ENCODE results near the gene MRPL55. TPM values are rescaled to one million over a fixed set of nuclear protein-coding genes. Genes with fewer than 3 reads are reported as not detected.

MRPL55 gene
- total RNA-seq, 2 donors from 2014 or later: 57.6 to 66.7 TPM

- WGBS, 2 experiments (ENCODE audit: insufficient coverage in 1 of 2, insufficient read length in 1 of 2): 28 to 42% methylated on average over 13 to 33 of the region's 33 CpGs
- H3K27me3 ChIP-seq (ENCODE audit: control insufficient read depth, insufficient read depth, low read length, poor library complexity, severe bottlenecking): peaks cover 55% of the 10 kb centered on the region
- peaks cover 5% of the 10 kb centered on the region for H3K4me1 Mint-ChIP-seq
- H3K36me3 Mint-ChIP-seq (ENCODE audit: low read depth): no peaks in the 10 kb centered on the region
- H3K36me3 ChIP-seq (ENCODE audit: control insufficient read depth, insufficient read depth, low read length): no peaks in the 10 kb centered on the region
- peak; percentile 100 for DNase-seq
- no peaks in the 10 kb centered on the region for H3K4me1 ChIP-seq (ENCODE audit: control insufficient read depth, insufficient read depth, low read length)
- H3K4me3 Mint-ChIP-seq: peak overlapping the region; percentile 62
- H3K27ac Mint-ChIP-seq: no peak overlapping the region
- H3K9ac ChIP-seq (ENCODE audit: extremely low read depth, low read length, poor library complexity, severe bottlenecking): no peak overlapping the region
- H3K27ac ChIP-seq (ENCODE audit: low read depth, low read length): no peak overlapping the region
- TF ChIP-seq, protein P1, sequence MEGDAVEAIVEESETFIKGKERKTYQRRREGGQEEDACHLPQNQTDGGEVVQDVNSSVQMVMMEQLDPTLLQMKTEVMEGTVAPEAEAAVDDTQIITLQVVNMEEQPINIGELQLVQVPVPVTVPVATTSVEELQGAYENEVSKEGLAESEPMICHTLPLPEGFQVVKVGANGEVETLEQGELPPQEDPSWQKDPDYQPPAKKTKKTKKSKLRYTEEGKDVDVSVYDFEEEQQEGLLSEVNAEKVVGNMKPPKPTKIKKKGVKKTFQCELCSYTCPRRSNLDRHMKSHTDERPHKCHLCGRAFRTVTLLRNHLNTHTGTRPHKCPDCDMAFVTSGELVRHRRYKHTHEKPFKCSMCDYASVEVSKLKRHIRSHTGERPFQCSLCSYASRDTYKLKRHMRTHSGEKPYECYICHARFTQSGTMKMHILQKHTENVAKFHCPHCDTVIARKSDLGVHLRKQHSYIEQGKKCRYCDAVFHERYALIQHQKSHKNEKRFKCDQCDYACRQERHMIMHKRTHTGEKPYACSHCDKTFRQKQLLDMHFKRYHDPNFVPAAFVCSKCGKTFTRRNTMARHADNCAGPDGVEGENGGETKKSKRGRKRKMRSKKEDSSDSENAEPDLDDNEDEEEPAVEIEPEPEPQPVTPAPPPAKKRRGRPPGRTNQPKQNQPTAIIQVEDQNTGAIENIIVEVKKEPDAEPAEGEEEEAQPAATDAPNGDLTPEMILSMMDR (conservative IDR thresholded peaks at IDR 0.05): no peak
- H3K9me3 Mint-ChIP-seq: peaks cover 5% of the 10 kb centered on the region
- no peaks in the 10 kb centered on the region for H3K9me3 ChIP-seq (ENCODE audit: control insufficient read depth, low read length)
- peaks cover 64% of the 10 kb centered on the region for H3K27me3 Mint-ChIP-seq (ENCODE audit: insufficient read depth)
- peak overlapping the region; percentile 29 for H3K4me3 ChIP-seq (ENCODE audit: low read length)
Observed at GRCh38 chr1:228059634-228060457, 49.3 kb downstream of the MRPL55 start.

- 55 to 61% methylated on average over 53 to 66 of the region's 66 CpGs for WGBS, 2 experiments (ENCODE audit: insufficient coverage in 1 of 2, insufficient read length in 1 of 2)
- no peak overlapping the region for H3K27ac Mint-ChIP-seq
- H3K4me3 Mint-ChIP-seq: peak overlapping the region; percentile 62
- H3K27me3 Mint-ChIP-seq (ENCODE audit: insufficient read depth): peaks cover 69% of the 10 kb centered on the region
- peaks cover 5% of the 10 kb centered on the region for H3K4me1 Mint-ChIP-seq
- no peak overlapping the region for H3K27ac ChIP-seq (ENCODE audit: low read depth, low read length)
- TF ChIP-seq, protein P1 (conservative IDR thresholded peaks at IDR 0.05): no peak
- no peak overlapping the region for H3K9ac ChIP-seq (ENCODE audit: extremely low read depth, low read length, poor library complexity, severe bottlenecking)
- H3K9me3 Mint-ChIP-seq: peaks cover 7% of the 10 kb centered on the region
- H3K4me3 ChIP-seq (ENCODE audit: low read length): no peak overlapping the region
- no peaks in the 10 kb centered on the region for H3K36me3 ChIP-seq (ENCODE audit: control insufficient read depth, insufficient read depth, low read length)
- no peak for DNase-seq
- H3K4me1 ChIP-seq (ENCODE audit: control insufficient read depth, insufficient read depth, low read length): no peaks in the 10 kb centered on the region
- peaks cover 55% of the 10 kb centered on the region for H3K27me3 ChIP-seq (ENCODE audit: control insufficient read depth, insufficient read depth, low read length, poor library complexity, severe bottlenecking)
- no peaks in the 10 kb centered on the region for H3K9me3 ChIP-seq (ENCODE audit: control insufficient read depth, low read length)
- H3K36me3 Mint-ChIP-seq (ENCODE audit: low read depth): no peaks in the 10 kb centered on the region
Observed at GRCh38 chr1:228058949-228059633, 50.0 kb downstream of the MRPL55 start.

- Histone ChIP-seq H3K4me3 (ENCODE audit: low read length) (no peak overlapping the region), H3K9me3 (ENCODE audit: control insufficient read depth, low read length) (no peaks in the 10 kb centered on the region), H3K9ac (ENCODE audit: extremely low read depth, low read length, poor library complexity, severe bottlenecking) (no peak overlapping the region), H3K36me3 (ENCODE audit: control insufficient read depth, insufficient read depth, low read length) (no peaks in the 10 kb centered on the region), H3K4me1 (ENCODE audit: control insufficient read depth, insufficient read depth, low read length) (no peaks in the 10 kb centered on the region), H3K27ac (ENCODE audit: low read depth, low read length) (no peak overlapping the region), H3K27me3 (ENCODE audit: control insufficient read depth, insufficient read depth, low read length, poor library complexity, severe bottlenecking) (peaks cover 61% of the 10 kb centered on the region)
- 71 to 79% methylated on average over 12 to 18 of the region's 18 CpGs for WGBS, 2 experiments (ENCODE audit: insufficient coverage in 1 of 2, insufficient read length in 1 of 2)
- no peak for DNase-seq
- Mint-ChIP-seq H3K4me3 (no peak overlapping the region), H3K27me3 (ENCODE audit: insufficient read depth) (peaks cover 76% of the 10 kb centered on the region), H3K9me3 (peaks cover 7% of the 10 kb centered on the region), H3K27ac (no peak overlapping the region), H3K4me1 (peaks cover 5% of the 10 kb centered on the region), H3K36me3 (ENCODE audit: low read depth) (no peaks in the 10 kb centered on the region)
- TF ChIP-seq, protein P1 (conservative IDR thresholded peaks at IDR 0.05): no peak
Observed at GRCh38 chr1:228058172-228058948, 50.7 kb downstream of the MRPL55 start.

Measured in endodermal cell (in vitro differentiated cells).